Measurements from ENCODE around the gene STK35. TPM values are rescaled to one million over a fixed set of nuclear protein-coding genes. Genes with fewer than 3 reads are reported as not detected.
A peak's percentile ranks its signal among the peaks of the same experiment; 100 is the strongest.

Gene STK35
- total and polyA plus RNA-seq, 4 experiments from 2014 or later: 5.9 to 19.3 (median 12.5) TPM

DNA sequence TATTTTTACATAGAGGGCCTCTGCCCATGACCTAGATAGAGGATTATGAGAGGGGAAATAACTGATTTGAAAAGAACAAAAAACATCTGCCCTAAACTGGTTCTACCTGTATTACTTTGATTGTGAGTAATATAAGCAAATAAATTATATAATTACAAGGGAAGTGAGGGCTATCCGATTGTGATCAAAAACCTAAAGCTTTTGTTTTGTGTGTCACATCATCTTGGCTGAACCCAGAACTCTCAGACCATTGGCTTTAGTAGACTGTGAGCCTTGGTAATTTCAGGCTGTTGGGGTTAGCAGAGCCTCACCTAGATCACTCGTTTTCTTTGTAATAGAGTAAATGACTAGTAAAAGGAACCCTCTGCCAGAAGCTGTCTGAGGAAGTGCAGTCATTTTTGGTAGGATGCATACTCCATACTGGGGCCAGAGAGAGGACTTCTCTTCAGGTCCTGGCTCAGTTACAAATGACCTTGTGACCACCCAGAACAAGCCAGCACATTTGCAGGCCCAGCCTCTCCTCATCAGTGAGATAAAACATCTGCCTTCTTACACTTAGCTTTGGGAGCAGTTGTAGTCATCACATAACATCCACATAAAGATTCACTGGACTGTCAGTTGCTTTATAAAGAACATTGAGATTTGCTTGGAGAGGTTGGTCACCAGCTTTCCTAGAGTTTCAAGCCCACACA lies 13.5 kb downstream of the STK35 start:
- no peak overlapping the region for H3K4me3 ChIP-seq (ENCODE audit: low read length in 2 of 2)
- H3K36me3 ChIP-seq (ENCODE audit: insufficient read depth, low read length): peaks cover 21% of the 10 kb centered on the region
- peak overlapping the region in 6 of 8 donors; percentile 29 to 67 (median 41) for H3K4me3 Mint-ChIP-seq
- ChIA-PET CTCF (ENCODE audit: partially characterized antibody) (interaction anchor here (1.0 kb wide), 1 partner anchor 18 kb away, joined by 3 read pairs; no protein-coding TSS in a partner anchor), POLR2A (ENCODE audit: partially characterized antibody) (interaction anchor here (4.5 kb wide), 1 partner anchor 12 kb away, joined by 27 read pairs; the partner anchor contains the start of gene STK35)
- no peaks in the 10 kb centered on the region for H3K27me3 ChIP-seq (ENCODE audit: insufficient read depth, low read length)
- H3K9me3 Mint-ChIP-seq: peaks cover 0 to 1% (median 0%) of the 10 kb centered on the region in 8 donors
- peaks cover 68% of the 10 kb centered on the region for H3K4me1 ChIP-seq (ENCODE audit: insufficient read depth, low read length)
- no peaks in the 10 kb centered on the region for H3K9me3 ChIP-seq (ENCODE audit: control insufficient read depth in 1 of 2, low read length in 2 of 2)
- H3K4me1 Mint-ChIP-seq: peaks cover 69 to 88% (median 79%) of the 10 kb centered on the region in 4 donors
- intact Hi-C loops (cut with micrococcal nuclease): no loop called here
- no peak for DNase-seq
- no peak overlapping the region for H3K27ac ChIP-seq (ENCODE audit: low read depth, low read length)
- H3K27me3 Mint-ChIP-seq: no peaks in the 10 kb centered on the region
- H3K27ac Mint-ChIP-seq: peak overlapping the region in 4 of 7 donors; percentile 0 to 84 (median 48)
- H3K36me3 Mint-ChIP-seq: peaks cover 36 to 58% of the 10 kb centered on the region in 2 donors

DNA sequence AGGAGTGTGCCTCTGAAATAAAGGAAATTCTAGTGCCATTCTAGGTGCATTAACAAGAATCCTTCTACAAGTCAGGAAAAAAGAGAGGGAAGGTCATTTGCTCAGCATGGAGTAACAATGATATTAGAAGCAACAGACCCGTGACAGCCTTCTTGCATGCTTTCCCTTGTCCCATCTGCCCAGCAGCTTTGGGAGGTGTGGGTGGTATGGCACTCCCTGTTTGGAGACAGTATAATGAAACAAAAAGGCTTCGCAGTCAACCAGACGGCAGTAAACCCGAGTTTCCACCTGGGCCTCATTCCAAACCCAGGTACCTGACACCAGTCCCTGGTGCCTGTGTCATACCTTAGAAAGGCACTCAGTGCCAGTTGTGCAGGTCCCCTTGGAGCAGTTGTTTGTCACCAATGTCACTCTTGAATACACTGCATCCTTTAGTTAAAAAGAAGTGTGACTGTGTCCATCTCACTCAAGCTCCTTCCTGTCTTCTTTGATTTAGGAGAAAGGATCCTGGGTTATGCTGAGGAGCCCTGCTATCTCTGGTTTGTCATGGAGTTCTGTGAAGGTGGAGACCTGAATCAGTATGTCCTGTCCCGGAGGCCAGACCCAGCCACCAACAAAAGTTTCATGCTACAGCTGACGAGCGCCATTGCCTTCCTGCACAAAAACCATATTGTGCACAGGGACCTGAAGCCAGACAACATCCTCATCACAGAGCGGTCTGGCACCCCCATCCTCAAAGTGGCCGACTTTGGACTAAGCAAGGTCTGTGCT lies 14.7 kb downstream of the STK35 start:
- Mint-ChIP-seq H3K9me3 (peaks cover 0 to 1% (median 0%) of the 10 kb centered on the region in 8 donors), H3K27ac (no peak overlapping the region), H3K4me1 (peaks cover 67 to 88% (median 79%) of the 10 kb centered on the region in 4 donors), H3K36me3 (peaks cover 47 to 58% of the 10 kb centered on the region in 2 donors), H3K4me3 (no peak overlapping the region), H3K27me3 (no peaks in the 10 kb centered on the region)
- H3K36me3 ChIP-seq (ENCODE audit: insufficient read depth, low read length): peaks cover 21% of the 10 kb centered on the region
- ChIA-PET POLR2A (ENCODE audit: partially characterized antibody) (no interaction called here), CTCF (ENCODE audit: partially characterized antibody) (no interaction called here)
- no peak overlapping the region for H3K4me3 ChIP-seq (ENCODE audit: low read length in 2 of 2)
- DNase-seq: no peak
- intact Hi-C loops (cut with micrococcal nuclease): no loop called here
- no peak overlapping the region for H3K27ac ChIP-seq (ENCODE audit: low read depth, low read length)
- no peaks in the 10 kb centered on the region for H3K9me3 ChIP-seq (ENCODE audit: control insufficient read depth in 1 of 2, low read length in 2 of 2)
- H3K27me3 ChIP-seq (ENCODE audit: insufficient read depth, low read length): no peaks in the 10 kb centered on the region
- H3K4me1 ChIP-seq (ENCODE audit: insufficient read depth, low read length): peaks cover 66% of the 10 kb centered on the region

DNA sequence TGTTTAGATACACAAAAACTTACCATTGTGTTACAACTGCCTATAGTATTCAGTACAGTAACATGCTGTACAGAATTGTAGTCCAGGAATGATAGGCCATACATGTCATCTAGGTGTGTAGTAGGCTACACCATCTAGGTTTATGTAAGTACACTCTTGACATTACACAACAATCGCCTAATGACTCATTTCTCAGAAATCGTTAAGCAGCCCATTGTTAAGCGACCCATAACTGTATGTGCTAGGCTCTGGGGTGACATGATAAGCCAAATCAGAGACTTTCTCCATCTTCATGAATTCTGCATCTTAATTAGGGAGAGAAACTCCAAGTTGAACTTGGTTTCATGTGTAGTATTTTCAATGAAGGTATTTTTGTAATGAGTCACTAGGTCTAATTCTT lies 17.2 kb downstream of the STK35 start:
- H3K4me3 ChIP-seq (ENCODE audit: low read length in 2 of 2): no peak overlapping the region
- Mint-ChIP-seq H3K9me3 (peaks cover 0 to 1% (median 0%) of the 10 kb centered on the region in 8 donors), H3K27me3 (no peaks in the 10 kb centered on the region), H3K27ac (peak overlapping the region in 1 of 7 donors; percentile 8), H3K36me3 (peaks cover 52 to 60% of the 10 kb centered on the region in 2 donors), H3K4me1 (peaks cover 60 to 84% (median 73%) of the 10 kb centered on the region in 4 donors), H3K4me3 (peak overlapping the region in 6 of 8 donors; percentile 8 to 52 (median 16))
- CTCF ChIA-PET (ENCODE audit: partially characterized antibody): interaction anchor here (1.7 kb wide), 1 partner anchor 15 kb away, joined by 5 read pairs; no protein-coding TSS in a partner anchor
- H3K27me3 ChIP-seq (ENCODE audit: insufficient read depth, low read length): no peaks in the 10 kb centered on the region
- H3K9me3 ChIP-seq (ENCODE audit: control insufficient read depth in 1 of 2, low read length in 2 of 2): no peaks in the 10 kb centered on the region
- intact Hi-C loops (cut with micrococcal nuclease): no loop called here
- POLR2A ChIA-PET (ENCODE audit: partially characterized antibody): no interaction called here
- no peak overlapping the region for H3K27ac ChIP-seq (ENCODE audit: low read depth, low read length)
- peaks cover 50% of the 10 kb centered on the region for H3K4me1 ChIP-seq (ENCODE audit: insufficient read depth, low read length)
- DNase-seq: no peak
- H3K36me3 ChIP-seq (ENCODE audit: insufficient read depth, low read length): peaks cover 21% of the 10 kb centered on the region

DNA sequence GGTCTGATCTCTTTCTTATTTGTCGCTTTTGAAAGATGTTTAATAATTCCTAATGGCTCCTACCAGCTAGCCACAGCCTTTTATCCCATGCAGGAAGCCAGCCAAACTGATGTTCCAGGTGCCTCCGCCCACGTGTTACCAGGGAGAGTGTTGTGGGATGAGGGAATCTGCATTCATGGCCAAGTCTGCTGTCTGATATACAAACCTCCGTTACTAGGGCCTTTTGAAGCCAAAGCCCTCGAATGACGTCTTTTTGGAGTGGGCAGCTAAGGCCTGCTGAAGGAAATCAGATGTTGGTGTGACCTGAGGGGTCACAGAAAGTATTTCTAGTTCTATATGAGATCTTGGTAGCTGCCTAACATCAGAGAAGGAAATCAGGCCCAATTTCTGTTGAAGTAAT lies 21.3 kb downstream of the STK35 start:
- peaks cover 34 to 39% of the 10 kb centered on the region in 2 donors for H3K36me3 Mint-ChIP-seq
- H3K36me3 ChIP-seq (ENCODE audit: insufficient read depth, low read length): peaks cover 1% of the 10 kb centered on the region
- intact Hi-C loops (cut with micrococcal nuclease): no loop called here
- no peaks in the 10 kb centered on the region for H3K27me3 Mint-ChIP-seq
- H3K27me3 ChIP-seq (ENCODE audit: insufficient read depth, low read length): no peaks in the 10 kb centered on the region
- no peak overlapping the region for H3K4me3 Mint-ChIP-seq
- ChIA-PET POLR2A (ENCODE audit: partially characterized antibody) (no interaction called here), CTCF (ENCODE audit: partially characterized antibody) (no interaction called here)
- H3K9me3 ChIP-seq (ENCODE audit: control insufficient read depth in 1 of 2, low read length in 2 of 2): no peaks in the 10 kb centered on the region
- H3K4me1 ChIP-seq (ENCODE audit: insufficient read depth, low read length): peaks cover 56% of the 10 kb centered on the region
- H3K9me3 Mint-ChIP-seq: peaks cover 0 to 1% (median 0%) of the 10 kb centered on the region in 8 donors
- no peak overlapping the region for H3K4me3 ChIP-seq (ENCODE audit: low read length in 2 of 2)
- H3K27ac ChIP-seq (ENCODE audit: low read depth, low read length): no peak overlapping the region
- peaks cover 61 to 91% (median 79%) of the 10 kb centered on the region in 4 donors for H3K4me1 Mint-ChIP-seq
- H3K27ac Mint-ChIP-seq: no peak overlapping the region
- no peak for DNase-seq

DNA sequence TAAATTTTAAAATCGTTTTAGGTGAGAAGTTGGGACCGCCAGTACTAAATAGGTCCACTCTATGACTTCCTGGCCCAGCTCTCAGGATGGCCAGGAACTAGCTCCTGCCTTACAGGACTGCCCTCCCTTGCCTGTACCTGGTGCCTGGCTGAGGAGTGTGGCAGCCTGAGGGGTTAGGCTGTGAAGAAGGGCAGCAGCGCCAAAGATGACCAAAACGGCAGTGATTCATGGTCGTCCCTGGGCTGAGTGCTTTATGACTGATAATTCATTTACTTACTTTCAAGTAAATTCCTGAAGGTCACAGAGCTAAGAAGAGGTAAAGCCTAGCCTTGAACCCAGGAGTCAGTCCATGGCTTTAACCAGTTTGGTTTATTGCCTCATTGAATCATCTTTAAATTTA lies 22.1 kb downstream of the STK35 start:
- Mint-ChIP-seq H3K4me3 (no peak overlapping the region), H3K4me1 (peaks cover 63 to 94% (median 79%) of the 10 kb centered on the region in 4 donors), H3K27ac (no peak overlapping the region), H3K36me3 (peaks cover 32 to 33% of the 10 kb centered on the region in 2 donors), H3K27me3 (no peaks in the 10 kb centered on the region), H3K9me3 (peaks cover 0 to 1% (median 0%) of the 10 kb centered on the region in 8 donors)
- ChIA-PET POLR2A (ENCODE audit: partially characterized antibody) (interaction anchor here (1.3 kb wide), 1 partner anchor 14 kb away, joined by 3 read pairs; no protein-coding TSS in a partner anchor), CTCF (ENCODE audit: partially characterized antibody) (no interaction called here)
- Histone ChIP-seq H3K4me1 (ENCODE audit: insufficient read depth, low read length) (peaks cover 54% of the 10 kb centered on the region), H3K36me3 (ENCODE audit: insufficient read depth, low read length) (no peaks in the 10 kb centered on the region), H3K4me3 (ENCODE audit: low read length in 2 of 2) (no peak overlapping the region), H3K9me3 (ENCODE audit: control insufficient read depth in 1 of 2, low read length in 2 of 2) (no peaks in the 10 kb centered on the region), H3K27ac (ENCODE audit: low read depth, low read length) (no peak overlapping the region), H3K27me3 (ENCODE audit: insufficient read depth, low read length) (no peaks in the 10 kb centered on the region)
- DNase-seq: no peak
- intact Hi-C loops (cut with micrococcal nuclease): no loop called here

DNA sequence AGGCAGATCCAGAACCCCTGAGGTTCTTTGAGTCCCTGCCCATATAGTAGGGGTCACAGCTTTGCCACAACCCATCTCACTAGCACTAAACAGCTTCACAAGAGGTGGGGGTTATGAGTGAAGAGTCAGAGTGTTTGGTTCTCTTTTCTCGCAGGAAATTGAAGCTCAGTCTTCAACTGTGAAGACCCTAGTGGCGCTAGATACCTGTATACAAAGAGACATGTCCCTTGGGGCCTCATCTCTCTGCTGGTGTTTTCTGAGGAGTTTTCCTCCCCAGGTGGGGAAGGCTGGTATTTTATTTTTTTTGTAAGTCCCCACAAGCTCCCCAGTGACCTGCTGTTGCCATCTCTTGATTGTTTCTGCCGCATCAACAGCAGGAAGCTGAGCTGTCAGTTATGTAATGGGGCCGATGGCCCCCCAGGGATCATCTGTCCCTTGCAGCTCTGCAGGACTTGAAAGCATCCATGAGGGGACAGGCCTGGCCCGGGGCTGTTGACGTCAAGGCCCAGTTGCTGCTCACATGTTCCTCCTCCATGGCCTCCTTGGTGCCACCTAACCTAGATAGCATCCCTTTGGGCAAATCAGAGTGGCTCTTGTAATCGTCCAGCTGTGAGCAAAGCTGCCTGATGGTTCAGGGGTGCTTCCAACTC lies 23.1 kb downstream of the STK35 start:
- Histone ChIP-seq H3K36me3 (ENCODE audit: insufficient read depth, low read length) (no peaks in the 10 kb centered on the region), H3K4me3 (ENCODE audit: low read length in 2 of 2) (no peak overlapping the region), H3K27me3 (ENCODE audit: insufficient read depth, low read length) (no peaks in the 10 kb centered on the region), H3K4me1 (ENCODE audit: insufficient read depth, low read length) (peaks cover 45% of the 10 kb centered on the region), H3K9me3 (ENCODE audit: control insufficient read depth in 1 of 2, low read length in 2 of 2) (no peaks in the 10 kb centered on the region), H3K27ac (ENCODE audit: low read depth, low read length) (no peak overlapping the region)
- Mint-ChIP-seq H3K9me3 (peaks cover 0 to 1% (median 0%) of the 10 kb centered on the region in 8 donors), H3K27ac (peak overlapping the region in 1 of 7 donors; percentile 2), H3K4me1 (peaks cover 61 to 90% (median 76%) of the 10 kb centered on the region in 4 donors), H3K27me3 (no peaks in the 10 kb centered on the region), H3K4me3 (no peak overlapping the region), H3K36me3 (peaks cover 25 to 27% of the 10 kb centered on the region in 2 donors)
- no peak for DNase-seq
- CTCF ChIA-PET (ENCODE audit: partially characterized antibody): no interaction called here
- POLR2A ChIA-PET (ENCODE audit: partially characterized antibody): interaction anchor here (0.5 to 1.3 kb wide), 3 partner anchors 15 to 345 kb away, joined by 3 read pairs; no protein-coding TSS in a partner anchor
- intact Hi-C loops (cut with micrococcal nuclease): no loop called here

All from CD4-positive, alpha-beta memory T cell (primary cell).